Globus pallidus (tissue), 1 donor: ENCODE results near the gene KCNQ5.

Experiments used
- DNase-seq: peaks from one replicate; pipeline ENCODE4 v3.0.0-alpha.2; 2015; ENCODE audit warnings: low spot score

The KCNQ5 gene

DNA sequence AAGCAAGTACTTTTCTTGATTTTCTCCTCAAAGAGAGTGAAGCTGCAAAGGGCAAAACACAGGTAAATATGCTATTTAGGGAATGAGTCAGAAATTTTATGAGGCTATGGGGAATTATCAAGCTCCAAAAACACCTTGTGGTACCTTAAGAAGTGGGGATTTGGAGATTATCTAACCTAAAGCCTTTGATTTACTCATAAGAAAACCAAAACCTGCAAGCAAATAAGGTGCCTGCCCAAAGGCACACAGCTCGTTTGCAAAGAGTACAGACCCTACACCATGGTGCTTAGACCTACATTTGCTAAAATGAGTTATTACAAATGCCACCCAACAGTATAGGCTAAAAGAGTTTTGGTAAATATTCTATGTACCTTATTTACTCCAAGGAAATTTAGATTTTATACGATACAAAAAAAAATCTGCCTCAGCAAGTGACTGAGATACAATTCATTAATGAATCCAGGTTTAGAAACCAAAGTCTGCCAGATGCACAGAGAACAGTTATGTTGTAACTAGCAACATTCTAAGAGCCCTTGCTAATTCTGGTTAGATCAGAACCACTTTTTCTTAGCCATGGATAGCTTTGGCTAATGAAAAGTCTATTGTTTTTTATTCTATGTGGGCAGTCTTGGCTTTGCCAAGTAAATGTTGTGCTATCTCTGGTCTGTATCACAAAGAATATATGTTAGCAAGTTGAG, 501.9 kb downstream of the KCNQ5 start:
- DNase-seq = no peak

DNA sequence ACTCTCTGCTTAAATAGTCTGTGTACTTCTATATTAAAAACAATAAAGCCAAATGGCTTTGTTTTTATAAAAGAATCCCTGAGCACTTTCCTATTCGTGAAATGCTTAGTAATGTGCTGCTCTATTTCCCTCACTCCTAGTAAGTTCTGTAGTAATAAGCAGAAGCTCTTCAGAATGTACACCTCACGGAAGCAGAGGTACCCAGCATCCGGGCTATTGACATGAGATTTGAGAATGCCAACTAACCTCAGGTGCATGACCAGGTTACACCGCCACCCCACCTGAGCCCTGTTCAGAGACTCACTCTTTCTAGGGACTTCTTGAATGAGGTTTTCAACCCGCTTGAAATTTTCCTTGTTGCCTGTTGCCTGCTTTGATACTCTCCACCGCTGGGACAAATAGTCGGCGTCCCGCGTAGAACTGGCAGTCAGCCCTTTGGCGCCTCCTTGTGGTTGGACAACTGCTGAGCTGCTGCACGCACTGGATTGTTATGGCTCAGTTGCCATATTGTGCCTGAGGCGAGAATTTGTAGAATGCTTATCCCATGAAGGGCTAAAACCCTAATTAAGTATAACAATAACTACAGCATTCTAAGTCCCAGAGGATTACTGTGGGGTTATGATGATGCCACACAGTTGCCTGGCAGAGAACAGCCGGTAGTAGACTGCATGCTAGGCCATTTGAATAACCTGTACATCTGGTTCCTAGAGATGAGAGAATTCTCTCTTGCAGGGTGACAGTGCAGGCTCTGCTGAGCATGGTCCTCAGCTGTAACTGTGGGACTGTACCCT, 508.0 kb downstream of the KCNQ5 start:
- peak; percentile 59 for DNase-seq

DNA sequence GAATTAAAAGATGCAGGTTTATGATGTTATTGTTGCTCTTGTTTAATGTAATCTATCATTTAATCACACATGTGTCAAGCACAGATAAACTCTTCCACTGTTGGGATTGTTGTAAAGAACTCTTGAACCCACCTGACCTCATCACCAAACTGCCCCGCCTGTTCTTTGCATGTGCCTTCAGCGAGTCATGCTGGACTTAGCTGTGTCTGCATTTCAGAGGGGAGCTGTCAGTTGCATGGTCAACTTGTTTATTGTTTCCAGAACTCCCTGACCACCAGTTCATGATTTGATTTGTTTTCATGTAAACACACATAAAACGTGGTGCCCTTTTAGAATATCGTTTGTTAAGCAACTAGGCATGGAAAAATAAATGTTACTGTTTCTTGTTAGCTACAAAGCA, 509.8 kb downstream of the KCNQ5 start:
- no peak for DNase-seq

DNA sequence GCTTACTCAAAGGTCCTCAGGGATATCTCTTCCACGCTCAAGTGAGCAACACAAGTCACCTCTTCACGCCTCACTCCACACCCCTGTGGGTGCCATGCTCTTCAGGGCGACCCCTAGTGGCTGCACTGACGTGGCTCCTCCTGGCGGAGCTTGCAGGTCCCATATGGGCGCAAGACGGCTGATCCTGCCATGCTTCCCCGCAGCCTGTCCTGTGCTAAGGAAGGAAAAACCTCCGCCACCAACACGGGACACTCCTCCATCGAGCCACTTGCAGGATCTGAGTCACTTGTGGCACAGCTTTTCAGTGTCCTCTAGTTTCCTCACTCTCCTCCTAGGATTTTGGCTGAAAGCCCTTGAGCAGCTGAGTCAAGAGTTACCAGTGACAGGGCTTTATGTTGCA, 512.7 kb downstream of the KCNQ5 start:
- DNase-seq = no peak

DNA sequence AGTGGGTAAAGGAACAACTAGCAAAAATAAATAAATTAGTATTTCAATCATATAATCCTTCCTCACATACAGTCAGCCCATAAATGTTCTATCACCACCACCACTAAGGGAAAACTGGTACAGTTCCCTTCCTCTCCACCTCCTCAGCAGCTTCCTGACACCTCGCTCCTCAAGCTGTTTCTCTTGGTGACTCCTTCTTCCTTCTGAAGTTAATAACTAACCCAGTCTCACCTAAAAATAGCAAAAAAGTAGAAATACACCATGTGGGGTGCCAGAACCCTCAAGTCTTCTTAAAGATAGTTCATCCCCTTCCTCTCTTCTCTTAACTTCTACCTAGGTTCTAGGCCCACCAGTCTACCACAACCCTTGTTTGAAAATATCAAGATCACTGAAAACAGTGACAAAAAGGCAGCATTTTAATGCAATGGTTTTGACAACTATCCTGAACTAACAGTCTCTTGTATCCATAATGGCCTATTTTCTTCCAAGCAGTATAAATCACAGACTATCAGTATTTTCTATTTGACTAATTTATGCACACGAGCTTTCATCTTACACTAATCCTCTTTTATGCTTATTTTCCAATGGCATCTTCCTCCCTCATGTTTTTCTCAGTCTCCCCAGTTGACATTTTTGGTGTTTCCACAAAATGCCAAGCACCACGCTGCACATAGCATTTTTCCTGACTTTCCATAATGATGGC, 518.0 kb downstream of the KCNQ5 start:
- DNase-seq = no peak

DNA sequence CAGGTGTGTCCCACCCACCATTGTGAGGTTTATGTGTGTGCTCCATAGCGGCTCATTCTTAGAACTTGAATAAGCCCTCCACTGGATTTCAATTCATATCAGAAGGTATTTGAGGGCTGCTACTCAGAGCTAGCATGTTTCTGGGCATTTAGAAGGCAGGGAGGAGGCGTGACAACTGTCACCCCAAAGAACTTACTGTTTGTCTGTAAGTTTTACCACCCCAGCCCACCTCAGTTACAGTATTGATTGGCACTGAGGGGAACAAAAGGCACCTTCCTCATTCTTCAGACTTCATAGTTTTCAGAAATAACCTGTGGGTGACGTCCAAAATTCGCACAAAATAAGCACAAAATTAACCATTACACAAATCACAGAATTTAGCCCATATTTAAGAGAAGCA, 521.7 kb downstream of the KCNQ5 start:
- no peak for DNase-seq

DNA sequence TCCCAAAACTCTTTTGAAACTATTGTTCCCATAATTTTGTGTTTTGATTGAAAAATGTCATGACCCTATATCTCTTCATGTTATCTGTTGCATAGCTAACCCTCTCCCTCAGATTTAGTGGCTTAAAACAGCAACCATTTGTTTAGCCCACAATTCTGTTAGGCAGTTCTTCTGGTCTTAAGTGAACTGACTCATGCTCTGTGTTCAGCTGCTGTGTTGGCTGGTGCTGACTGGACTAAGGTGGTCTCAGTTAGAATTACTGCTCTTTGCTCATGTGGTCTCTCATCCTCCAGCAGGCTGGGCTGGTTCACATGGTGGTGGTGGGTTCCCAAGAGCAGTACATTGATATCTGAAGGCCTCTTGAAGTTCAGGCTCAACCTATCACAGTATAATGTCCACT, 522.7 kb downstream of the KCNQ5 start:
- no peak for DNase-seq

DNA sequence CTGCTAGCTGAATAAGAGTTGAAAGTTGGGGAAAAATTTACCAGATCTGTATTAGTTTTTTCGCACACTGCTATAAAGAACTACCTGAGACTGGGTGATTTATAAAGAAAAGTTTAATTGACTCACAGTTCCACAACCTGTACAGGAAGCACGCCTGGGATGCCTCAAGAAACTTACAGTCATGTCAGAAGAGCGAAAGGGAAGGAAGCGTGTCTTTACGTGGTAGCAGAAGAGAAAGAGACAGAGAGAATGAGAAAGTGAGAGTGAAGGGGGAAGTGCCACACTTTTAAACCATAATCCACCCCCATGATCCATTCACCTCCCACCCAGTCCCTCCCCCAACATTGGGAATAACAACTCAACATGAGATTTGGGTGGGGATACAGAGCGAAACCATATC, 523.8 kb downstream of the KCNQ5 start:
- DNase-seq = no peak

DNA sequence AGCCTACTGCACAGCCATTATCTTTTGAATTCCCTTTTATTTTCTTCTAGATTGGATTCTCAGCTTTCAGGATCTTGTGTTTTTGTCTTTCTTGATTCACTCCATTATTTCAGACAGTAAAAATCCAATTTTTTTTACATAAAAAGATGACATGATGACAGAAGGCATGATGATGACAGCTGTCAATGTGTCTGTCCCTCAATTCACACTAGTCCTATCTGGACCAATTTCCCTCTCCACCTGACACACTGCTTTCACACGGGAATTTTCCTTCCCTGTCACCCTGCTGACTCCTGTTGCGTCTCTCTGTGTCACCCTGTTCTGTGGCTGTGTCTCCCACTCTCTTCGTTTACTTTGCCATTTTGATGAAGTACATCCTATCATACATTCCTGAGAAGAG, 529.9 kb downstream of the KCNQ5 start:
- DNase-seq = no peak

DNA sequence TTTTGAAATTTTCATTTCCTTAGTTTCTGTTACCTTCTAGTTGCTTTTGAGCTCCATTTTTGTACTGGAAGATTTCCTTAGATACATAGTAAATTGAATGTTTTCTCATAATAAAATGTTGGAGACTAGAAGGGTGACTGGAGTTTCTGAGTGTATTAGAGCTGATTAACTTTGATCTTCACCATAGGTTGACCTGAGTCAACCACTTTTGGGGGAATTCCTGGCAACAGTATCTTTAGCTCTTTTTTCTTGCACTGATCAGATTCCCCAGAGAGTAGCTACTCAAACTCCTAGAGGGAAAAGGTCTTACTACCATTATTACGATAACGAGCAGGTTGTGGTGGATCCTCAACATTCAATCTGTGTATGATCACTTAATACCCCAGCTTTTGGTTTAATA, 530.7 kb downstream of the KCNQ5 start:
- DNase-seq = no peak

DNA sequence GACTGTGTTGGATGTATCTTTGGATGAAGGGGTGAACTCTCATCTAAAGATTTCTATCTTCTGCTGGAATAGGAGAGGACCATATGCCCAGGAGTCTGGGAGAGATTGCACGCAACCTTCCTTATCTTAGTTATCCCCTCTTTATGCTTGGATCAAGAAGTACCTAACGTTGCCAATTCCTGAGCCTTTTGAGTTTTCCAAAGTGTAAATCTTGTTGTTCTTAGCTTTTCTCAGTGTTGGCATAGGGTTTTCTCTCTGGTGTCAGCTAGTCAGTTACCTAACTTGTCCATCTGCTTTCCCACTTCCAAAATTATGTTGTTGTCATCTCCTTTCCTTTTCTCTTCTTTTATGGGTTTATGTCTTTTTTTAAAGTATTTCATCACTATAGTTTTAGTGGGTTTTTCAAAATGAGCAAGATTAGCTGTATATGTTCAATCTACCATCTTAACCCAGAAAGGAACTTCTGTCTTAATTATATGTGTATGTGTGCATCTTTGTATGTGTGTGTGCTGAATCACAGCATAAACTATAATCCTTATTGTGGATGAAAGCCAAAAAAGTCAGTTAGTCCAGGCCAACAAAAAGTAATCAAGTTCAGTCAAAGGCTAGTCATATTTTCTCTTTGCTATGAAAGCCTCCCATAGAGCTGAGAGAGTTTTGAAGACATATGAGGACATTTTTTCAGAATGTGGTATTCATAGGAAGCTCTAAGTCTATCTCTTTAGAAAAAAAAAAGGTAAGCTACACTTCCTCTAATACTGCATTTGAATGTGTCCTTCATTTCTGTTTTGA, 531.3 kb downstream of the KCNQ5 start:
- DNase-seq = no peak

DNA sequence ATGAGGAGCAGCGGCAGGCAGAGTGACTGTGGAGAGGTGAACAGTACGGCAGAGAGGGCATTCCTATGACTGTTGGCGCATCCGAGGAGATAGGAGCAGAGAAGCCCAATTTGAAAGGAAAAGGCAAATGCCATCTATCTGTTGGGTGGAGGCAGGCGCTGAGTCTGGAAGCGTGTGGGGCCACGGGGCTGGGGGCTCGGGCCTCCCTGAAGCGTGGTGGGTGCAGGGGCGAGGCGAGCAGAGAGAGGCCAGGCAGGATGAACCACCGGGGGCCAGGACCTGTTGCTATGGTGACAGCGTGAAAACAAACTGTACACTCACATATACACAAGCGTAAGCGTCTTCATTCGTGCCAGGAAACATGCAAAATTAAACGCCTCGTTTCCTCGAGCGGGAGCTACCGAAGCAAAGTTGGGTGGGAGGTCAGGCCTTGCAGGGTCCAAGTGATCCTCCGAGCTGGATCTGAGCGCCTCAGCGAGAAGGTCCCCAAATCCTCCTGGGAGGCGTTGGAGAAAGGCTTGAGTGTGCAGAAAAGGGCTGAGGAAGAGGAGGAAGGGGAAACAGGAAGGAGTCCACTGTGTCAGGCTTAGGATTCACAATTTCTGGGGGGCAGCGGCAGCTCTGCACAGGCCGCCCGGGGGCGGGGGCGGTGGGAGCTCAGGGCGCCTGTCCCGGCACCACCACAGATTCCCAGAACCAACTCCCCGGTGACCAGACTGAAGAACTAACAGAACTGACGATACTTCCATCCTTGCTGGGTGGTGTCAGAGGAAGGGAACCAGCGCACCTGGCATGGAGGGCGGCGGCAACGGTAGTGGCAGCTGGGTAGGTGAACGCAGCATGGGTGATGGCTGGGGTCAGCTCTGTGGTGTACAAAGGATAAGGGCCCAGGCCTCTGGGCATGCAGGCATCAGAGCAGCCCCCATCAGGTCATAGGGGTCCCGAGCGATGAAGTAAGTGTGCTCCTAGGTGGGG, 535.2 kb downstream of the KCNQ5 start:
- DNase-seq = no peak

DNA sequence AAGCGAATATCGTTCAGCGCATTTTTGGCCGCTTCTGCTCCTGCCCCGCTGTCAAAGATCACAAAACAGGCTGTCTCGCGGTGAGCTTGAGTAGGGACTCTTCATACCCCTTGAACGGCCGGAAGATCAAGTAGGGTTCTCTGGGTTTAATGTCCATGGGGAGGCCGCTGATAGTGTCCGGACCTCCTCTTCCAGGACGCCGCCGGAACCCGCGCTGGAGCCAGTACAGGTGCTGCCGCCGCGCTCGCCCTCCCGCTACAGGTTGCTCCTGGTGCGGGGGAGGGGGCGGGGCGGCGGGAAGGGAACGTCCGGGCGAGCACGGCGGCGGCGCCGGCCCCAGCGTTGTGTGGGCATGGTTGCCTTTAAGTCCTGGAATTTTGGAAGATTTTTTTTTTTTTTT, 536.0 kb downstream of the KCNQ5 start:
- no peak for DNase-seq

DNA sequence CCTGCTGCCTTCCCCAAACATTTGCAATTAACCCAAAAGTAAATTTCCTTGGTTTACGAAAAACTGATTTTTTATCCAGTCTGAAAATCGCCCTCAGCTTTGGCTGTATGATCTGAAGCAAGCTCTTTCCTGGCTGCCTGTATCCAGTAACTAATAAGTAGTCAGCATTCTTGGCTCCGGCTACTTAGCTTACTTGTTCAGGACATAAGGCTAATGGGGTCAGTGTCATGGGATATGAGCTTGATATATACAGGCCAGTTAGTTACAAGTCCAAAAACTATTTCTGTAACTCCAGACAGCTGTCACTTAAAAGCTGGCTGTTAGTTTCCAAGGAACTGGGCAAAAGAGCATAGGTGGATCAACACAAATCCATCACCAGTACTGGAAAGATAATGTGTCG, 547.2 kb downstream of the KCNQ5 start:
- DNase-seq = no peak

DNA sequence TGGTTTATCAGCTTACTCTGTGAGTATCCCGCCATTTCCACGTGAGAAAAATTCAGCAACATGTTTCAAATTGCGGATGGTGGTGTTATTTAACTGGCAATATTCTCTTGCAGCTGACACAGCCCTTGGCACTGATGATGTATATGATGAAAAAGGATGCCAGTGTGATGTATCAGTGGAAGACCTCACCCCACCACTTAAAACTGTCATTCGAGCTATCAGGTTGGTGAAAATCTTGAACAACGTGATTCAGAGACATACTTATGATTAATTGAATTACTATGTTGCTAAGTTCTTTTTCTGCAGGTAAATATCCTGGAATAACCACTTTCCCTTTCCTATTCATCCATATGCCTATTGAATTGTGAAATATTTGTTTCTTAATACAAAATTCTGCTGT, 547.8 kb downstream of the KCNQ5 start:
- DNase-seq = no peak

DNA sequence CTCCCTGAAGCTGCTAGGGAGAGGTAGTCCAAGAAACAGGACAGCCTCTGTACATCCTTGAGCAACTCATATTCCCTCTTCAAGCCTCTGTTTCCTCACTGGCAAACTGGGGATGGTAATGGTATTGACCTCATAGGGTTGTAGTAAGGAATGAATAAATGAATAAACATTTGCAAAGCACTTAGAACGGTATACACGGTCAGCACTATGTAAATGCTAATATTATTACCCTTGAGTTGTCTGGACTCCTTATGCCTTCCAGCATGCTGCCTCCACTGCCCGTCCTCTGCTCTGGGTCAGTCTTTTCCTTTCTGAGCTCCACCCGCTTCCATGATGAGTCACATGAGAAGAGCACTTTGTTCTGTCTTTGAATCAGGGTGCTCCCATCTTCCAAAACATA, 552.8 kb downstream of the KCNQ5 start:
- no peak for DNase-seq

DNA sequence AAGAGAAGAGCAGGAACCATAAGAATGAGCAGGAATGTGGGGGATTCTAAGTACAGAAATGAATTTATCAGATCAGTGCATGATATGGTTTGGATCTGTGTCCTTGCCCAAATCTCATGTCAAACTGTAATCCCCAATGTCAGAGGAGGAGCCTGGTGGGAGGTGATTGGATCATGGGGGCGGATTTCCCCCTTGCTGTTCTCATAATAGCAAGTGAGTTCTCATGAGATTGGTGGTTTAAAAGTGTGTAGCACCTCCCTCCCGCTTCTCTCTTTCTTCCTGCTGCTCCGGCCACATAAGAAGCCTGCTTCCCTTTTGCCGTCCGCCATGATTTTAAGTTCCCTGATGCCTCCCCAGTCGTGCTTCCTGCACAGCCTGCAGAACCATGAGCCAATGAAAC, 554.2 kb downstream of the KCNQ5 start:
- no peak for DNase-seq

DNA sequence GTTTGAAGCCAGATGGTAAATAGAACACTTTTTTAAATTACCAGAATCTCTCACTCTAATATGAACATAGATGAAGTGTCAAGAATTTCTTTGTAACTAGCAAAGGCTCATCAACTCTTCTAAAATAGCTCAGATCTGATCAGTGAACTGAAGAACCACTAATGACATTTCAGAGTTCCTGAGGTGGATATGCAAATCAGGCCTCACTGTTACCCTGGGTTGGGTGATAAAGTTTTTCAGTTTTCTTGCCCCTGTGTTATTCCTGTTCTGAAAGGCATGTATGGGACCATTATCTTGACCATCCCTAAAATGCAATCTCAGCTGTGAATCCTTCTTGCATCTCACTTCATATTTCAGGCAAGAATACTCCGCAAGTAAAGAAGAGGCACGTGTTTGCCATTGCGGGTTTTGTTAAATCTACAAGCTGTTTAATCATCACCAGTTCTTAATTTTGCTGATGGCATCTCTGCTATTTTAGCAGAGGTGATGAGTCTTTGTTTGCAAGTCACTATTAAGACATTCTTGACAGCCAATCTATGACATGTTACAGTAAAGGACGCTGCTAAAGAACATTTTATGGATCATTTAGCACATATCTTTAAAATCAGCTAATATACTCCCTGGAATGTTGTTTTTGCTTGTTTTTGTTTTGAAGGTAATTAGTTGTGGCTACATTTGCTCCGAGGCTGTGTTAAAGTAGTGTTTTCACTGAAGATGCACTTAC, 555.5 kb downstream of the KCNQ5 start:
- DNase-seq = no peak

DNA sequence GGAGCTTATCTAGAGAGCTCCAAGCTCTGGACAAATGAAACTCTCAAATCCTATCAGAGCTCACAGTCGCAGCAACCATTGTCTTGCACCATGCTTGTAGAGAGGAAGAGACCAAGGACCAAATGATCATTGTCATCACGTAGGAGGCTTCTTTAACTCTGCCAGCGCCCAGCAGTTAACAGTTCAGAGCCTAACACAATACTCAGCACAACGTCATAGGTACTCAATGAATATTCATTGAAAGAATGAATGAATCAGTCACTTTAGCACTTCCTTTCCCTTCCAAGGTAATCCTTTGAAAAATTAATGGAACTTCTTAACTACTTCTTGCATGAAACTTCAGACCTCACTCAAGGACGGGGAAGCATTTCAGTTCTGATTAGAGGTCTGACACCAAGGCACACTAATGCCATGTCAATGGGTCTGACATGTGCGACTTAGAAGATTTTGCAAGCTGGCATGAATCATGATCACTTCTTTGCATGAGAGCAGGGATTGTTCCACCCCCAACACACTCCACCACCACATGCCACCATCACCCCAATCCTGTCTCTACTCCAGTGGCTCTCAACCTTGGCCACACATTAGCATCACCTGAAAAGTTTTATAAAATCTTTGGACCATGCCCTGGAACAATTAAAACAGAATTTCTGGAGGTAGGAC, 558.3 kb downstream of the KCNQ5 start:
- DNase-seq = no peak
